Neural cell (in vitro differentiated cells): ENCODE results near the gene POMT1. TPM values are rescaled to one million over a fixed set of nuclear protein-coding genes. Genes with fewer than 3 reads are reported as not detected.

Experiments
- H2AFZ ChIP-seq: fragments of 200-600, 300-800 bp; sonication (generic), shearing (Covaris generic); 2 replicates; pipeline ENCODE4 v1.6.0; 2014; ENCODE audit warnings: low read depth, mild to moderate bottlenecking, antibody characterized with exemption, low read length, moderate library complexity
- H3F3A ChIP-seq: fragments of 200-600 bp; shearing (Covaris generic); 2 replicates; pipeline ENCODE4 v1.6.1; 2016; ENCODE audit warnings: mild to moderate bottlenecking, moderate library complexity, mixed read lengths, antibody characterized with exemption, low read length; ENCODE audit not compliant: insufficient read depth, poor library complexity, severe bottlenecking
- H3K27ac ChIP-seq: fragments of 200-600, 300-800 bp; sonication (generic), shearing (Covaris generic); 2 replicates; pipeline ENCODE4 v1.5.1; 2014; ENCODE audit warnings: mild to moderate bottlenecking, low read length, moderate library complexity
- H3K27me3 ChIP-seq: fragments of 300-800, 200-600 bp; sonication (generic), shearing (Covaris generic); 2 replicates; pipeline ENCODE4 v1.6.0; 2014; ENCODE audit warnings: mild to moderate bottlenecking, low read depth, low read length, moderate library complexity; ENCODE audit not compliant: insufficient read depth
- H3K36me3 ChIP-seq: fragments of 300-800, 200-600 bp; sonication (generic), shearing (Covaris generic); 2 replicates; pipeline ENCODE4 v1.5.1; 2014; ENCODE audit warnings: mild to moderate bottlenecking, antibody characterized with exemption, low read length, moderate library complexity; ENCODE audit not compliant: insufficient read depth
- H3K4me2 ChIP-seq: fragments of 300-800, 200-600 bp; sonication (generic), shearing (Covaris generic); 2 replicates; pipeline ENCODE4 v1.6.0; 2014; ENCODE audit warnings: mild to moderate bottlenecking, low read length
- H3K4me3 ChIP-seq: fragments of 300-800, 200-600 bp; sonication (generic), shearing (Covaris generic); 2 replicates; pipeline ENCODE4 v1.5.1; 2014; ENCODE audit warnings: mild to moderate bottlenecking, low read length, moderate library complexity
- H3K79me2 ChIP-seq: fragments of 200-600 bp; shearing (Covaris generic); replicated peaks from 2 replicates; pipeline ENCODE4 v1.6.0; 2014; ENCODE audit warnings: mild to moderate bottlenecking, low read length, moderate library complexity; ENCODE audit not compliant: insufficient read depth
- H3K9ac ChIP-seq: fragments of 300-800, 200-600 bp; sonication (generic), shearing (Covaris generic); 2 replicates; pipeline ENCODE4 v1.6.1; 2016; ENCODE audit warnings: mild to moderate bottlenecking, low read length, mixed read lengths
- H3K9me2 ChIP-seq: fragments of 200-600 bp; shearing (Covaris generic); 2 replicates; pipeline ENCODE4 v1.6.1; 2016; ENCODE audit warnings: mild to moderate bottlenecking, low read length, mixed read lengths; ENCODE audit not compliant: insufficient read depth
- H3K9me3 ChIP-seq: fragments of 200-600, 300-800 bp; sonication (generic), shearing (Covaris generic); 2 replicates; pipeline ENCODE4 v1.6.1; 2016; ENCODE audit warnings: mild to moderate bottlenecking, mixed run types, low read length, moderate library complexity, mixed read lengths
- H4K20me1 ChIP-seq: fragments of 200-600 bp; shearing (Covaris generic); 2 replicates; pipeline ENCODE4 v1.6.1; 2016; ENCODE audit warnings: mild to moderate bottlenecking, mixed run types; ENCODE audit not compliant: insufficient read depth
- EP300 ChIP-seq: fragments of 450-650 bp; conservative IDR thresholded peaks from 2 replicates; pipeline ENCODE4 v1.6.1; 2014; ENCODE audit warnings: antibody characterized with exemption, mild to moderate bottlenecking, moderate library complexity; ENCODE audit not compliant: poor library complexity, severe bottlenecking
- EZH2 ChIP-seq: fragments of 200-600, 300-800 bp; shearing (Covaris generic), sonication (generic); IDR thresholded peaks from 2 replicates; pipeline ENCODE4 v1.6.1; 2014; ENCODE audit warnings: antibody characterized with exemption, low read length, borderline replicate concordance, mild to moderate bottlenecking; ENCODE audit not compliant: insufficient read depth, poor library complexity, severe bottlenecking
- MXI1 ChIP-seq: fragments of 450-650 bp; conservative IDR thresholded peaks from 2 replicates; pipeline ENCODE4 v1.6.1; 2014; ENCODE audit warnings: antibody characterized with exemption, mild to moderate bottlenecking; ENCODE audit not compliant: poor library complexity, severe bottlenecking
- POLR2AphosphoS5 ChIP-seq: IDR thresholded peaks from 2 replicates; pipeline ENCODE4 v1.6.1; 2012
- RAD21 ChIP-seq: fragments of 450-650 bp; conservative IDR thresholded peaks from 2 replicates; pipeline ENCODE4 v1.6.1; 2014; ENCODE audit warnings: antibody characterized with exemption, mild to moderate bottlenecking, moderate library complexity
- SMC3 ChIP-seq: fragments of 450-650 bp; conservative IDR thresholded peaks from 2 replicates; pipeline ENCODE4 v1.6.1; 2014; ENCODE audit warnings: antibody characterized with exemption, mild to moderate bottlenecking, moderate library complexity; ENCODE audit not compliant: poor library complexity
- TAF1 ChIP-seq: IDR thresholded peaks from 2 replicates; pipeline ENCODE4 v1.6.1; 2012; ENCODE audit warnings: low read depth
- polyA plus RNA-seq: library from polyadenylated mRNA; depleted of rRNA; stranded (reverse); fragments of >200 nt; gene quantifications from 2 replicates; pipeline ENCODE4 v1.2.3, GENCODE V29; 2014
- TF ChIP-seq, protein P1 (sequence below): fragments of 450-650 bp; IDR thresholded peaks from 2 replicates; pipeline ENCODE4 v1.5.1; 2014; ENCODE audit warnings: antibody characterized with exemption, mild to moderate bottlenecking, moderate library complexity; ENCODE audit not compliant: poor library complexity, severe bottlenecking
- TF ChIP-seq, protein P2 (sequence below): IDR thresholded peaks from 2 replicates; pipeline ENCODE4 v1.6.1; 2012; ENCODE audit warnings: borderline replicate concordance

The POMT1 gene
- polyA plus RNA-seq, 1 donor from 2014 or later = 131 TPM

DNA sequence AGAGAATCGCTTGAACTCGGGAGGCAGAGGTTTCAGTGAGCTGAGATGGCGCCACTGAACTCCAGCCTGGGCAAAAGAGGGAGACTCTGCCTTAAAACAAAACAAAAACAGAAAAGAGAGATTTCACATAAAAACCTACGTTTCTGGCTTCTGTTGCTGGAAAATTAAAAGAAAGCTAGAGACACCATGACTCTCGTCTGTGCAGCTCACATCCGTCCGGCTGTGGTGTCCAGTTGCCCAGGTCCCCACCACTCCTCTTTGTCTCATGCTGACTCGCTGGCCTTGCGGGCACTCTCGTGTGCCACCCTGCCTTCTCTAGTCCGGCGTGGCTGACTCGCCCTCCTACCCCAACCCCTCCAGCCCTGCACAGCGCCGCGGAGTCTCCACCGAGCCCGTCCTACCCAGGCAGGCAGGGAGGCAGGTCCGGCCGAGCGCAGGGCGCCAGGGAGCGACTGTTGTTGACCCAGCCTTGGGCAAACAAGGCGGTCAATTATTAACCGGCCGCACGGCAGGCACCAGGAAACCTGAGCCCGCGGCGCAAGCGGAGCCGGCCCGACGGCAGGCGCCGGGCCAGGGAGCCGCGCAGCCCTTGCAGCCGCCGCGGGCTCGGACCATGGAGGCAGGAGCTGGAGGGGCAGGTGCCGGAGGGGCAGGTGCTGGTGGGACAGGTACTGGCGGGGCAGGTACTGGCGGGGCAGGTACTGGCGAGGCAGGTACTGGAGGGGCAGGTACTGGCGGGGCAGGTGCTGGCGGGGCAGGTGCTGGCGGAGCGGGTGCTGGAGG is 42.5 kb downstream of the POMT1 start, which contains the start of gene PRRT1B:
Gene PRRT1B (plus strand): TSS at position 521 of the 783 bp plus-strand sequence. CDS start 93 bp downstream, at position 614.
- no peak for TF ChIP-seq SMC3
- no peak for TF ChIP-seq TAF1
- TF ChIP-seq MXI1 = no peak
- TF ChIP-seq, protein P1, sequence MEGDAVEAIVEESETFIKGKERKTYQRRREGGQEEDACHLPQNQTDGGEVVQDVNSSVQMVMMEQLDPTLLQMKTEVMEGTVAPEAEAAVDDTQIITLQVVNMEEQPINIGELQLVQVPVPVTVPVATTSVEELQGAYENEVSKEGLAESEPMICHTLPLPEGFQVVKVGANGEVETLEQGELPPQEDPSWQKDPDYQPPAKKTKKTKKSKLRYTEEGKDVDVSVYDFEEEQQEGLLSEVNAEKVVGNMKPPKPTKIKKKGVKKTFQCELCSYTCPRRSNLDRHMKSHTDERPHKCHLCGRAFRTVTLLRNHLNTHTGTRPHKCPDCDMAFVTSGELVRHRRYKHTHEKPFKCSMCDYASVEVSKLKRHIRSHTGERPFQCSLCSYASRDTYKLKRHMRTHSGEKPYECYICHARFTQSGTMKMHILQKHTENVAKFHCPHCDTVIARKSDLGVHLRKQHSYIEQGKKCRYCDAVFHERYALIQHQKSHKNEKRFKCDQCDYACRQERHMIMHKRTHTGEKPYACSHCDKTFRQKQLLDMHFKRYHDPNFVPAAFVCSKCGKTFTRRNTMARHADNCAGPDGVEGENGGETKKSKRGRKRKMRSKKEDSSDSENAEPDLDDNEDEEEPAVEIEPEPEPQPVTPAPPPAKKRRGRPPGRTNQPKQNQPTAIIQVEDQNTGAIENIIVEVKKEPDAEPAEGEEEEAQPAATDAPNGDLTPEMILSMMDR = no peak
- TF ChIP-seq, protein P2, sequence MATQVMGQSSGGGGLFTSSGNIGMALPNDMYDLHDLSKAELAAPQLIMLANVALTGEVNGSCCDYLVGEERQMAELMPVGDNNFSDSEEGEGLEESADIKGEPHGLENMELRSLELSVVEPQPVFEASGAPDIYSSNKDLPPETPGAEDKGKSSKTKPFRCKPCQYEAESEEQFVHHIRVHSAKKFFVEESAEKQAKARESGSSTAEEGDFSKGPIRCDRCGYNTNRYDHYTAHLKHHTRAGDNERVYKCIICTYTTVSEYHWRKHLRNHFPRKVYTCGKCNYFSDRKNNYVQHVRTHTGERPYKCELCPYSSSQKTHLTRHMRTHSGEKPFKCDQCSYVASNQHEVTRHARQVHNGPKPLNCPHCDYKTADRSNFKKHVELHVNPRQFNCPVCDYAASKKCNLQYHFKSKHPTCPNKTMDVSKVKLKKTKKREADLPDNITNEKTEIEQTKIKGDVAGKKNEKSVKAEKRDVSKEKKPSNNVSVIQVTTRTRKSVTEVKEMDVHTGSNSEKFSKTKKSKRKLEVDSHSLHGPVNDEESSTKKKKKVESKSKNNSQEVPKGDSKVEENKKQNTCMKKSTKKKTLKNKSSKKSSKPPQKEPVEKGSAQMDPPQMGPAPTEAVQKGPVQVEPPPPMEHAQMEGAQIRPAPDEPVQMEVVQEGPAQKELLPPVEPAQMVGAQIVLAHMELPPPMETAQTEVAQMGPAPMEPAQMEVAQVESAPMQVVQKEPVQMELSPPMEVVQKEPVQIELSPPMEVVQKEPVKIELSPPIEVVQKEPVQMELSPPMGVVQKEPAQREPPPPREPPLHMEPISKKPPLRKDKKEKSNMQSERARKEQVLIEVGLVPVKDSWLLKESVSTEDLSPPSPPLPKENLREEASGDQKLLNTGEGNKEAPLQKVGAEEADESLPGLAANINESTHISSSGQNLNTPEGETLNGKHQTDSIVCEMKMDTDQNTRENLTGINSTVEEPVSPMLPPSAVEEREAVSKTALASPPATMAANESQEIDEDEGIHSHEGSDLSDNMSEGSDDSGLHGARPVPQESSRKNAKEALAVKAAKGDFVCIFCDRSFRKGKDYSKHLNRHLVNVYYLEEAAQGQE = no peak
- TF ChIP-seq EZH2 = no peak
- TF ChIP-seq RAD21 = no peak
- no peak for TF ChIP-seq POLR2AphosphoS5
- no peak for TF ChIP-seq EP300
- Histone ChIP-seq H4K20me1 (no peaks in the 10 kb centered on the region), H3K9me2 (no peaks in the 10 kb centered on the region), H3F3A (no peaks in the 10 kb centered on the region), H3K79me2 (no peaks in the 10 kb centered on the region), H3K27ac (no peak within 1 kb of the TSS), H2AFZ (no peak within 1 kb of the TSS), H3K9me3 (peaks cover 11% of the 10 kb centered on the region), H3K36me3 (no peaks in the 10 kb centered on the region), H3K9ac (peak within 1 kb of the TSS; percentile 5), H3K27me3 (peaks cover 41% of the 10 kb centered on the region), H3K4me3 (peak within 1 kb of the TSS; percentile 56), H3K4me2 (no peak within 1 kb of the TSS)

DNA sequence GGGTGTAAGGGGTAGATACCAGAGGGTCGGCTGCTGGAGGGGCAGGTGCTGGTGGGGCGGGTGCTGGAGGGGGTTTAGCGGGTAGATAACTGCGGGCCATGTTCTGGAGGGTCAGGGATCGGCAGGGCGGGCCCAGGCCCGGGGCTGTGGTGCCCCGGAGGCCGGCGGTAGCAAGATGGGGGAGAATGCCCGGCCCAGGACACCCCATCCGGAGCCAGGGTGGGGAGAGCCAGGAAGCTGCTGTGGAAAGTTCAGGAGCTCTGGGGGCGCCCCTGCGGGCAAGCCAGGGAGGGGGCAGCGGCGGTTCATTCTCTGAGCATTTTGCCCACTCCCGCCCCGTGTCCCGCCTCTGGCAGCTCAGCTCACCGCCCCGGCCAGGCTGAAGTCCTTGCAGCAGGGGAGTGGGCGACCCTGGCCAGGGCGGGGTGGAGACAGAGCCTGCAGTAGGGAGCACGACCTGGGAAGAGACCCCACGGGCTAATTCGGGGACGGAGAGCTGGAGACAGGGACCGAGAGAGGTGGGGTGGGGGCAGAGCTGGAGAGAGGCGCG is 43.1 kb downstream of the POMT1 start:
- no peak for TF ChIP-seq RAD21
- TF ChIP-seq TAF1 = no peak
- no peak for TF ChIP-seq POLR2AphosphoS5
- TF ChIP-seq, protein P1 = no peak
- no peak for TF ChIP-seq EZH2
- TF ChIP-seq SMC3 = no peak
- no peak for TF ChIP-seq EP300
- TF ChIP-seq, protein P2 = no peak
- TF ChIP-seq MXI1 = no peak
- H3K27me3 ChIP-seq = peaks cover 41% of the 10 kb centered on the region

More for the DNA sequence above, 43.1 kb downstream of the POMT1 start:
- Histone ChIP-seq H3K4me2 (no peak overlapping the region), H3K79me2 (no peaks in the 10 kb centered on the region), H3K4me3 (peak overlapping the region; percentile 56), H3K9me3 (peaks cover 11% of the 10 kb centered on the region), H4K20me1 (no peaks in the 10 kb centered on the region), H3K27ac (no peak overlapping the region), H3K9ac (no peak overlapping the region), H3K9me2 (no peaks in the 10 kb centered on the region), H2AFZ (no peak overlapping the region), H3F3A (no peaks in the 10 kb centered on the region), H3K36me3 (no peaks in the 10 kb centered on the region)
